OCI-LY3 (cell line): Measurements from ENCODE around the gene KRTAP10-9.

Experiments
- H2AFZ ChIP-seq: fragments of 200-600, 300-600 bp; shearing (Covaris generic); 2 replicates; pipeline ENCODE4 v1.6.0; 2014; ENCODE audit warnings: antibody characterized with exemption, low read depth, low read length
- H3K27ac ChIP-seq: fragments of 200-600, 300-600 bp; sonication (generic); 2 replicates; pipeline ENCODE4 v1.5.1; 2014; ENCODE audit warnings: mild to moderate bottlenecking, low read length, moderate library complexity, mixed read lengths
- H3K27me3 ChIP-seq: fragments of 200-600, 300-600 bp; sonication (generic); 2 replicates; pipeline ENCODE4 v1.6.1; 2014; ENCODE audit warnings: low read depth, low read length, mixed read lengths
- H3K36me3 ChIP-seq: fragments of 200-600, 300-600 bp; sonication (generic); replicated peaks from 2 replicates; pipeline ENCODE3; 2014; ENCODE audit warnings: low read depth, low read length, mixed read lengths
- H3K4me1 ChIP-seq: fragments of 300-600, 200-600 bp; sonication (generic); 2 replicates; pipeline ENCODE4 v1.6.1; 2014; ENCODE audit warnings: low read length, mixed read lengths
- H3K4me2 ChIP-seq: fragments of 200-600, 300-600 bp; sonication (generic); 2 replicates; pipeline ENCODE4 v1.6.1; 2014; ENCODE audit warnings: low read length, mixed read lengths
- H3K4me3 ChIP-seq: fragments of 300-600, 200-600 bp; sonication (generic); 2 replicates; pipeline ENCODE4 v1.5.1; 2014; ENCODE audit warnings: antibody characterized with exemption, mild to moderate bottlenecking, low read length, moderate library complexity
- H3K79me2 ChIP-seq: fragments of 300-600, 200-600 bp; shearing (Covaris generic); 2 replicates; pipeline ENCODE4 v1.6.1; 2014; ENCODE audit warnings: mild to moderate bottlenecking, low read length, mixed read lengths
- H3K9ac ChIP-seq: fragments of 300-600, 200-600 bp; shearing (Covaris generic); 2 replicates; pipeline ENCODE4 v1.6.0; 2014; ENCODE audit warnings: mild to moderate bottlenecking, low read length, moderate library complexity
- H3K9me3 ChIP-seq: fragments of 200-600, 300-600 bp; shearing (Covaris generic); 2 replicates; pipeline ENCODE4 v1.6.1; 2014; ENCODE audit warnings: low read length, mixed read lengths; ENCODE audit not compliant: insufficient read depth
- H4K20me1 ChIP-seq: fragments of 200-600, 300-600 bp; sonication (generic); 2 replicates; pipeline ENCODE4 v1.6.1; 2016; ENCODE audit warnings: low read length, mixed read lengths; ENCODE audit not compliant: insufficient read depth
- CTCF ChIP-seq: fragments of 200-600, 300-600 bp; sonication (generic); IDR thresholded peaks from 2 replicates; pipeline ENCODE4 v1.5.1; 2014; ENCODE audit warnings: antibody characterized with exemption, low read length, low read depth
- EZH2phosphoT487 ChIP-seq: fragments of 200-600 bp; shearing (Covaris generic); IDR thresholded peaks from 2 replicates; pipeline ENCODE4 v1.6.1; 2018; ENCODE audit warnings: antibody characterized with exemption, mixed run types, low read depth

The KRTAP10-9 gene

GRCh38 chr21:44664691-44665090 is 37.8 kb downstream of the KRTAP10-9 start:
- H3K79me2 ChIP-seq = no peaks in the 10 kb centered on the region
- H3K4me1 ChIP-seq = no peaks in the 10 kb centered on the region
- no peaks in the 10 kb centered on the region for H3K36me3 ChIP-seq
- no peak overlapping the region for H2AFZ ChIP-seq
- no peaks in the 10 kb centered on the region; the same call in 1 of the 2 replicates for H3K27me3 ChIP-seq
- H4K20me1 ChIP-seq = no peaks in the 10 kb centered on the region
- H3K4me3 ChIP-seq = no peak overlapping the region
- H3K27ac ChIP-seq = no peak overlapping the region
- no peak for TF ChIP-seq EZH2phosphoT487
- no peak for TF ChIP-seq CTCF
- no peak overlapping the region for H3K4me2 ChIP-seq
- H3K9ac ChIP-seq = no peak overlapping the region
- H3K9me3 ChIP-seq = no peaks in the 10 kb centered on the region

- Histone ChIP-seq H3K9ac (no peak within 1 kb of the TSS), H3K36me3 (no peaks in the 10 kb centered on the region), H3K4me1 (no peaks in the 10 kb centered on the region), H4K20me1 (no peaks in the 10 kb centered on the region), H2AFZ (no peak within 1 kb of the TSS), H3K27ac (no peak within 1 kb of the TSS), H3K27me3 (no peaks in the 10 kb centered on the region; the same call in 1 of the 2 replicates), H3K79me2 (no peaks in the 10 kb centered on the region), H3K4me2 (no peak within 1 kb of the TSS), H3K4me3 (no peak within 1 kb of the TSS), H3K9me3 (no peaks in the 10 kb centered on the region)
- TF ChIP-seq CTCF = no peak
- TF ChIP-seq EZH2phosphoT487 = no peak
Observed at GRCh38 chr21:44666401-44667320, 39.8 kb downstream of the KRTAP10-9 start, which contains the start of gene KRTAP12-2. Gene KRTAP12-2, minus strand, starts transcription at chr21:44666927. Its CDS starts 41 bp downstream, at chr21:44666886.

GRCh38 chr21:44667612-44668011 is 40.7 kb downstream of the KRTAP10-9 start:
- Histone ChIP-seq H3K36me3 (no peaks in the 10 kb centered on the region), H3K4me2 (no peak overlapping the region), H3K27ac (no peak overlapping the region), H3K9ac (no peak overlapping the region), H2AFZ (no peak overlapping the region), H3K79me2 (no peaks in the 10 kb centered on the region), H3K27me3 (no peaks in the 10 kb centered on the region; the same call in 1 of the 2 replicates), H4K20me1 (no peaks in the 10 kb centered on the region), H3K9me3 (no peaks in the 10 kb centered on the region), H3K4me1 (no peaks in the 10 kb centered on the region), H3K4me3 (no peak overlapping the region)
- TF ChIP-seq EZH2phosphoT487 (no peak), CTCF (no peak)

- Histone ChIP-seq H2AFZ (no peak overlapping the region), H3K4me2 (no peak overlapping the region), H3K79me2 (no peaks in the 10 kb centered on the region), H3K9ac (no peak overlapping the region), H3K4me3 (no peak overlapping the region), H3K36me3 (no peaks in the 10 kb centered on the region), H3K27me3 (no peaks in the 10 kb centered on the region; the same call in 1 of the 2 replicates), H3K27ac (no peak overlapping the region), H4K20me1 (no peaks in the 10 kb centered on the region), H3K4me1 (no peaks in the 10 kb centered on the region), H3K9me3 (no peaks in the 10 kb centered on the region)
- TF ChIP-seq EZH2phosphoT487 (no peak), CTCF (no peak)
Observed at GRCh38 chr21:44670642-44671432, 43.9 kb downstream of the KRTAP10-9 start.
